Measurements from ENCODE around the gene MEIOB. TPM values are rescaled to one million over a fixed set of nuclear protein-coding genes. Genes with fewer than 3 reads are reported as not detected.
"Not testable (repeated sequence)": the region's sequence is repeated elsewhere in the genome, so short reads cannot be mapped to it uniquely, and the experiment has no call there.

MEIOB gene
- total and polyA plus RNA-seq, 8 donors, result 0.26 to 0.44 TPM; not detected in 6

GRCh38 chr16:1887711-1888354, 15.9 kb upstream of the MEIOB start:
- no peaks in the 10 kb centered on the region for H3K27me3 ChIP-seq
- WGBS, 2 donors, result 74 to 80% methylated on average over 14 of the region's 14 CpGs
- no peaks in the 10 kb centered on the region for H3K4me1 ChIP-seq
- no peak for TF ChIP-seq CTCF (IDR thresholded peaks at IDR 0.05)
- H3K36me3 ChIP-seq, result no peaks in the 10 kb centered on the region
- intact Hi-C loops (cut with DNase I), result no loop called here
- DNase-seq (peak in 2 of 6 donors; percentile 13 to 18), ATAC-seq (no peak), FAIRE-seq (no peak)
- H3K4me3 ChIP-seq, result no peak overlapping the region
- no peak overlapping the region for H3K27ac ChIP-seq
- H3K9me3 ChIP-seq, result no peaks in the 10 kb centered on the region

GRCh38 chr16:1884889-1885288, 12.9 kb upstream of the MEIOB start:
- Histone ChIP-seq H3K27me3 (no peaks in the 10 kb centered on the region), H3K9me3 (no peaks in the 10 kb centered on the region), H3K36me3 (no peaks in the 10 kb centered on the region), H3K27ac (no peak overlapping the region), H3K4me3 (no peak overlapping the region), H3K4me1 (no peaks in the 10 kb centered on the region)
- DNase-seq (peak in 1 of 6 donors; percentile 15), ATAC-seq (no peak), FAIRE-seq (no peak)
- intact Hi-C loops (cut with DNase I), result no loop called here
- whole genome bisulfite sequencing, 2 donors, result 77 to 83% methylated on average over 5 of the region's 5 CpGs
- TF ChIP-seq CTCF (IDR thresholded peaks at IDR 0.05), result no peak

GRCh38 chr16:1884155-1884760, 12.3 kb upstream of the MEIOB start:
- DNase-seq, result peak in 2 of 6 donors; percentile 20 to 29
- 23 to 33% methylated on average over 13 of the region's 13 CpGs for WGBS, 2 donors

GRCh38 chr16:1881172-1881571, 9.2 kb upstream of the MEIOB start:
- ATAC-seq; H3K27ac ChIP-seq; H3K27me3 ChIP-seq; FAIRE-seq; H3K9me3 ChIP-seq; H3K4me3 ChIP-seq; H3K4me1 ChIP-seq; intact Hi-C loops (cut with DNase I); H3K36me3 ChIP-seq: not testable (repeated sequence)
- 82 to 85% methylated on average over 9 of the region's 9 CpGs for WGBS, 2 donors
- DNase-seq, result peak in 1 of 6 donors; percentile 18

More at GRCh38 chr16:1884155-1884760, 12.3 kb upstream of the MEIOB start:
- no peak for TF ChIP-seq CTCF (IDR thresholded peaks at IDR 0.05)
- ATAC-seq (peak; percentile 63 to 85 (median 66)), FAIRE-seq (no peak)
- no peaks in the 10 kb centered on the region for H3K27me3 ChIP-seq
- no peaks in the 10 kb centered on the region for H3K36me3 ChIP-seq
- no peak overlapping the region for H3K4me3 ChIP-seq
- no peaks in the 10 kb centered on the region for H3K4me1 ChIP-seq
- H3K27ac ChIP-seq, result no peak overlapping the region
- intact Hi-C loops (cut with DNase I), result no loop called here
- no peaks in the 10 kb centered on the region for H3K9me3 ChIP-seq

- no peak for TF ChIP-seq CTCF (IDR thresholded peaks at IDR 0.05)
- no peaks in the 10 kb centered on the region for H3K4me1 ChIP-seq
- intact Hi-C loops (cut with DNase I), result no loop called here
- H3K9me3 ChIP-seq, result no peaks in the 10 kb centered on the region
- no peaks in the 10 kb centered on the region for H3K36me3 ChIP-seq
- WGBS, 2 donors, result 41 to 46% methylated on average over 2 of the region's 2 CpGs
- H3K27me3 ChIP-seq, result no peaks in the 10 kb centered on the region
- H3K27ac ChIP-seq, result no peak overlapping the region
- no peak for FAIRE-seq
- no peak for ATAC-seq
- DNase-seq, result no peak
- no peak overlapping the region for H3K4me3 ChIP-seq
Observed at GRCh38 chr16:1879477-1879876, 7.5 kb upstream of the MEIOB start.

Data from pancreas (tissue), 10 donors.